Subcutaneous adipose tissue (tissue), 4 donors: Measurements from ENCODE around the gene EVI5L. TPM values are rescaled to one million over a fixed set of nuclear protein-coding genes. Genes with fewer than 3 reads are reported as not detected.

Source experiments
- total RNA-seq, 4 donors: library from RNA; depleted of rRNA; stranded (reverse); fragments of >200 nt; gene quantifications; one replicate each; pipeline ENCODE4 v1.1.0, GENCODE V29; 2016
- TF ChIP-seq, protein P1 (sequence below): fragments of 450-650 bp; IDR thresholded peaks from one replicate; pipeline ENCODE4 v1.5.1; 2016; ENCODE audit warnings: low read depth, mild to moderate bottlenecking, control low read depth, antibody characterized with exemption, moderate library complexity

EVI5L gene
- total RNA-seq, 4 donors from 2014 or later = 6.3 to 12.1 (median 9.9) TPM

DNA sequence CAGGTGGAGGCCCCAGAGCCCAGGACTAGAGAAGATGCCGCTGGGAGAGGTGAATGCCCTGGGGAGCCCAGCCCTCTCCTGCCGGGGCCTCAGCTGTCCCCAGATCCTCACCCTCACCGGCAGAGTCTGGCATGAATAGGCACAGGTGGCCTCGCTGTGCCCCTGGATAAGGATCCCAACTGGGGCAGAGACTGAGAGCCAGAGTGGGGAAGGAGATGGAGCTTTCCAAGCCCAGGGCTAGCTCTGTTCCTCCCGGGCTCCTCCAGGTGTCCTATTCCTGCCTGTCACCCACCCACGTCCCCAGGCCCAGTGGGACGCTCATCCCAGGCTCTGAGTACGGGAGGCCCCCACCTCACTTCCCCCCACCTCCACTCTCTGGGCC, 27.7 kb downstream of the EVI5L start:
- TF ChIP-seq, protein P1, sequence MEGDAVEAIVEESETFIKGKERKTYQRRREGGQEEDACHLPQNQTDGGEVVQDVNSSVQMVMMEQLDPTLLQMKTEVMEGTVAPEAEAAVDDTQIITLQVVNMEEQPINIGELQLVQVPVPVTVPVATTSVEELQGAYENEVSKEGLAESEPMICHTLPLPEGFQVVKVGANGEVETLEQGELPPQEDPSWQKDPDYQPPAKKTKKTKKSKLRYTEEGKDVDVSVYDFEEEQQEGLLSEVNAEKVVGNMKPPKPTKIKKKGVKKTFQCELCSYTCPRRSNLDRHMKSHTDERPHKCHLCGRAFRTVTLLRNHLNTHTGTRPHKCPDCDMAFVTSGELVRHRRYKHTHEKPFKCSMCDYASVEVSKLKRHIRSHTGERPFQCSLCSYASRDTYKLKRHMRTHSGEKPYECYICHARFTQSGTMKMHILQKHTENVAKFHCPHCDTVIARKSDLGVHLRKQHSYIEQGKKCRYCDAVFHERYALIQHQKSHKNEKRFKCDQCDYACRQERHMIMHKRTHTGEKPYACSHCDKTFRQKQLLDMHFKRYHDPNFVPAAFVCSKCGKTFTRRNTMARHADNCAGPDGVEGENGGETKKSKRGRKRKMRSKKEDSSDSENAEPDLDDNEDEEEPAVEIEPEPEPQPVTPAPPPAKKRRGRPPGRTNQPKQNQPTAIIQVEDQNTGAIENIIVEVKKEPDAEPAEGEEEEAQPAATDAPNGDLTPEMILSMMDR = no peak

DNA sequence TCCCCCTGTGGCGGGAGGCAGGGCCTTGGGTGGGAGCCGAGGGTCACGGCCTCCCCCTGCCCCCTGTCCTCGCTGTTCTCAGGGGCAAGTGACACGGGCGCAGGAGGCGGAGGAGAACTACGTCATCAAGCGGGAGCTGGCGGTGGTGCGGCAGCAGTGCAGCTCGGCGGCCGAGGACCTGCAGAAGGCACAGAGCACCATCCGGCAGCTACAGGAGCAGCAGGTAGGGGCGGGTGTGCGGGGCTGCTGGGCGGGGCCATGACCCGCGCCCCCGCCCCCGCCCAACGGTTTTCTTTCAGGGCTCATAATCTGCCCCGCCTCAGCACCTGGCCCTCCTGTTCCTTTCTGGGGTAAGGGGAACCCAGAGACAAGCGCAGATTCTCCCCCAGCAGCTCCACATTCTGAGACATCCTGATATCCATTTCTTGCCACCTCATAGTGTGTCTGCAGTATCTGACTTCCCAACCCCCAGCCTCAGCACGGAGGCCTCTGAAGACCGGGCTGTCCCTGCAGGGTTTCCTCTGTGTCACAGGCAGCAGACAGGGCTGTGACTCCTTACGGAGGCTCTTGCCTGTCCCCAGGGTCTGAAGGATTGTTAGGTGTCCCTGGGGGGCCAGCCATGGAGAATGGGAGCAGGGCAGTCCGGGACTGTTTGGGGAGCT, 28.2 kb downstream of the EVI5L start:
- TF ChIP-seq, protein P1 = no peak

DNA sequence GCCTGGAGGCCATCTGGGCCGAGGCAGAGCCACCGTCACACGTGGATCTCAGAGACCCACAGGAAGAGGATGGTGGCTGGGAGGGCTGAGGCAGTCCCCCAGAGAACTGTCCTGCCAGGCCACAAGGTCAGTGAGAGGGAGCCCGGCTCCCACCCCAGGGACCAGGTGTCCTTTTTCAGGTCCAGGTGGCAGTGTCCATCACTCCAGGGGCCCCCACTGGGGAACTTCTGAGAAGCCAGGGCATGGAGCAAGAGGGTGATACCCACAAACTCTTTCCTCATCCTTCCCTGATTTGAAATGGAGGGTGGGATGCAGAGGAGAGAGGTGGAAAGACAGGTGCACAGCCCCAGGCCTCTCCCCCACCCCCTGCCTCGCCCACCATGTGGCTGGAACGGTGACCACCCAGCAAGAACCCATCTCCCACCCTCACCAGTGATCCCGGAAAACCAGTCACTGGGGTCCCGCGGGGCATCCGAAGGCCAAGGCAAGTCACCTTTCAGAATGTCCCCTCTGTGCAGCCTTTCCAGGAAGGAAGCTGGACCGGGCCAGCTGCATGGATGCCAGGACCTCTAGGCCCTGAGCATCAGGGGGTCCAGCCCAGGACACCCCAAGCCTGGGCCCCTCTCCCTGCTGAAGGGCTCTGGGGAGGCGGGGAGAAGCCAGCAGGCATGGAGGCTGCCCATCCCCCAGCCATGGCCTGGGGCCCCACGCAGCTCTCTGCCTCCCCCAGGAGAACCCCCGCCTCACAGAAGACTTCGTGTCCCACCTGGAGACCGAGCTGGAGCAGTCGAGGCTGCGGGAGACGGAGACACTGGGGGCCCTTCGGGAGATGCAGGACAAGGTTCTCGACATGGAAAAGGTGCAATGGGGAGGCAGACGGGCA, 30.1 kb downstream of the EVI5L start:
- TF ChIP-seq, protein P1 = no peak

- TF ChIP-seq, protein P1 = no peak
Measured at GRCh38 chr19:7860714-7861618, 30.9 kb downstream of the EVI5L start.

GRCh38 chr19:7861619-7862412, 31.8 kb downstream of the EVI5L start:
- TF ChIP-seq, protein P1 = no peak

GRCh38 chr19:7862413-7862951, 32.5 kb downstream of the EVI5L start:
- TF ChIP-seq, protein P1 = no peak
